Measurements from ENCODE around the gene CACNG4.
A peak's percentile ranks its signal among the peaks of the same experiment; 100 is the strongest.

The CACNG4 gene

DNA sequence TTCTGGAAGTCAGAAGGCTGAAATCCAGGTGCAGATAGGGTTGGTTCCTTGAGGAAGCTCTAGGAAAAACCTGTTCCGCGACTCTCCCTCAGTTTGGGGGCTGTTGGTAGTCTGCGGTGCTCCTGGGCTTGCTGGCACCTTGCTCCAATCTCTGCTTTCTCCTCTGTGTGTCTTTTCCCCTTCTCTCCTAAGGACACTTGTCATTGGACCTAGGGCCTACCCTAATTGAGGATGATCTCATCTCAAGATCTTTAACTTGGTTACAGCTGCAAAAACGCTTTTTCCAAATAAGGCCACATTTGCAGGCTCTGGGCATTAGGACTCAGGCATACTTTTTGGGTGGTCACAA is 12.9 kb upstream of the CACNG4 start:
- H3K4me3 ChIP-seq (ENCODE audit: low read depth, low read length), result no peak overlapping the region
- POLR2A ChIA-PET, result no interaction called here
- CTCF ChIA-PET, result no interaction called here
- no peak for DNase-seq (ENCODE audit: low read depth, low spot score)
- TF ChIP-seq, protein P1, sequence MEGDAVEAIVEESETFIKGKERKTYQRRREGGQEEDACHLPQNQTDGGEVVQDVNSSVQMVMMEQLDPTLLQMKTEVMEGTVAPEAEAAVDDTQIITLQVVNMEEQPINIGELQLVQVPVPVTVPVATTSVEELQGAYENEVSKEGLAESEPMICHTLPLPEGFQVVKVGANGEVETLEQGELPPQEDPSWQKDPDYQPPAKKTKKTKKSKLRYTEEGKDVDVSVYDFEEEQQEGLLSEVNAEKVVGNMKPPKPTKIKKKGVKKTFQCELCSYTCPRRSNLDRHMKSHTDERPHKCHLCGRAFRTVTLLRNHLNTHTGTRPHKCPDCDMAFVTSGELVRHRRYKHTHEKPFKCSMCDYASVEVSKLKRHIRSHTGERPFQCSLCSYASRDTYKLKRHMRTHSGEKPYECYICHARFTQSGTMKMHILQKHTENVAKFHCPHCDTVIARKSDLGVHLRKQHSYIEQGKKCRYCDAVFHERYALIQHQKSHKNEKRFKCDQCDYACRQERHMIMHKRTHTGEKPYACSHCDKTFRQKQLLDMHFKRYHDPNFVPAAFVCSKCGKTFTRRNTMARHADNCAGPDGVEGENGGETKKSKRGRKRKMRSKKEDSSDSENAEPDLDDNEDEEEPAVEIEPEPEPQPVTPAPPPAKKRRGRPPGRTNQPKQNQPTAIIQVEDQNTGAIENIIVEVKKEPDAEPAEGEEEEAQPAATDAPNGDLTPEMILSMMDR (IDR thresholded peaks at IDR 0.05; ENCODE audit: insufficient read depth, low read length, missing control alignments), result no peak

DNA sequence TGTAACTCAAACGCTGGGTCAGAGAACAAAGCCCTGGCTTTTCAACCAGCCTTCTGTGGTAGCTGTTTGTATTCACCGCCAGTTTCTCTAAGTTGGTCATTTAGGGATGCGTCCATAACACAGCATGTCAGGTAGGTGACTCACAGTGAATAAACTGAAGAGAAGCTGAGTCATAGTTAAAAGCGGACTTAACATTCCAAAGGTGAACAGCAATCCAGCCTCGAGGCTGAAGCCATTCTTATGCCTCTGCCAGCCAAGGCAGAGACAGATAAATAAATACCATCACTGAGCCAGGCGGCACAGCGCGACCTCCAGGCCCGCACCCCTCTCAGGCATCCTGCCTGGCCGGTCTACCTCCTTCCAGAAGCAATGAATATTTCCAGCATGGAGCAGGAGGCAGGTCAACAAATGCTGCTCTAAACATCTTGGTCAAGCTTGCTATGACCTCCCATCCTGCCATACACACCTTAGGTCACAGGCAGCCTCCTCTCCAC is 12.4 kb upstream of the CACNG4 start:
- CTCF ChIA-PET, result interaction anchor here (1.1 kb wide), 1 partner anchor 206 kb away, joined by 3 read pairs; no protein-coding TSS in a partner anchor
- TF ChIP-seq, protein P1 (IDR thresholded peaks at IDR 0.05; ENCODE audit: insufficient read depth, low read length, missing control alignments), result no peak

DNA sequence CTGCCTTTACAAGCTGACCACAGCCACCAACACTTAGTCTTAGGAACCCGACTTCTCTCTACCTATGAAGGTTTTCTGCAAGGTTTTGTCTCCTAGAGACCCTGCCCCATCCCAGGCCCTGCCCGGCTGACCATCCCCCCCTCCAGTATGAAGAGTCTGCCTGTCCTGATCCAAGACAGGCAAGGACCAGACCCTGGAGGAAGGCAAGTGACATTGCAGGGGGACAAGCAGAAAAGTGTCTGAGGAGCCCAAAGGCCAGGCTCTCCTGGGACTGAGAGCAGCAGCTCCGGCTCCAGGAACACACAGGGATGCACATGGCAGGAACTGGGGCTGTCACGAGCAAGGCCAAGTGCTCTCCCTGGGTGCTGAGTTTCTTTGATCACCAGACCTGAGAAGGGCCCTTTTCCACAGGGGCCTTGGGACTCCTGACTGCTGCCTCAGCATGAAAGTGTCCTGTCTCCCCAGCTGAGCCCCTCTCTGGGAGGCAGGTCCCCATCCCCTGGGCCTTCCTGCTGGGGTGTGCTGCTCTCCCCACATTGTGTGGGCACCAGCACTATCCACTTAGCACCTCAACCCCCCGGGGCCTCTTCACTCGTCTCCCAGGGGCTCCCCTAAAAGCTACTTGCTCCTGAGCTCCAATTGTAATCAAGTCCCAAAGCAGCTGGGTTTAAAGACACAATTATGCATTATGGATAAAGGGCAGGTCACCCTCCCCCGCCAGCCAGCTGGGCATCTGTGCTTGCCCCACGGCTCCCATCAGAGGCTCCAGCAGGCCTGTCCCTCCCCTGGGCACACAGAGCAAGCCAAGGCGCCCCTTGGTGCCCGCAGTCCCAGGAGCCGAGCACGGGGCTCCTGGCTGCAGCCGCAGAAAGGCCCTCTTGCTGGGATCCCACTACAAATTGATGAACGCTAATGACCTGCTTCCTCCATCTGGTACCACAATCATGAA is 11.6 kb upstream of the CACNG4 start:
- TF ChIP-seq, protein P1 (IDR thresholded peaks at IDR 0.05; ENCODE audit: insufficient read depth, low read length, missing control alignments), result no peak
- no peak overlapping the region for H3K4me3 ChIP-seq (ENCODE audit: low read depth, low read length)
- POLR2A ChIA-PET, result no interaction called here
- DNase-seq (ENCODE audit: low read depth, low spot score), result no peak
- CTCF ChIA-PET, result interaction anchor here (1.1 kb wide), 1 partner anchor 205 kb away, joined by 3 read pairs; no protein-coding TSS in a partner anchor

More for the DNA sequence above, 12.4 kb upstream of the CACNG4 start:
- peak; percentile 85 for DNase-seq (ENCODE audit: low read depth, low spot score)
- POLR2A ChIA-PET, result no interaction called here
- H3K4me3 ChIP-seq (ENCODE audit: low read depth, low read length), result no peak overlapping the region

DNA sequence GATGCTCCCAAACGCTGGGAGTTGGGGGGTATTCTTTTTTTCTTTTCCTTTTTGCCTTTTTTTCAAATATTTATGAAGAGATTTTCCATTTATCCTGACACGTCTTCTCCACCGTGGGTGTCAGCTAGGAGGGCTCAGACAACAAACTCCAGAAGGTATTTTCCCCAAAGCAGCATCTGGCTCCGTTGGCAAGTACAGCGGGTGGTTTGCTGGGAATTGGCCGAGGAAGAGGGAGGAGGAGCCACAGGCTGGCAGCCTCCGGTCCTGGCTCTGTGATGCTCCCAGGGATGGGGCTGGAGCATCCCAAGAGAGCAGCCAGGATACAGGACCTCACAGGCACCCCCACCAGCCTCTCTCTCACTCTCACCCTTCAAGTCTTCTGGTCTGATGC is 10.9 kb upstream of the CACNG4 start:
- POLR2A ChIA-PET, result no interaction called here
- TF ChIP-seq, protein P1 (IDR thresholded peaks at IDR 0.05; ENCODE audit: insufficient read depth, low read length, missing control alignments), result no peak
- H3K4me3 ChIP-seq (ENCODE audit: low read depth, low read length), result no peak overlapping the region
- DNase-seq (ENCODE audit: low read depth, low spot score), result no peak
- CTCF ChIA-PET, result no interaction called here

DNA sequence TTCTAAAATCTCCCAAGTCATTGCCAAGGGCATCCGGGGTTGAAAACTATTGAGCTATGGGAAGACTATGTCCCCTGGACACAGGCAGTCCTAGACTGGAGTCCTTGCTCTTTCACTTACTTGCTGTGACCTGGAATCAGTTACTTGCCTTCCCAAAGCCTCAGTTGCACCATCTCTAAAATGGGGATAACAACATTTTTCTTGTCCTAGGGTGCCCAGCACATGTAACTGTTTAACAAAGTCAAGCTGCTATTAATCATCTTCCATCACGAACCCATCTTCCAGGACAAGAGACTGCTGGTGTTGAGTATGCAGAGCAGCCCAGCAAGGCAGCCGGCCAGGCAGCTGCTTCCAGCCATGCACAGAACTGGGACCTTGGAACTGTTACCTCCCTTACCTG is 9.9 kb upstream of the CACNG4 start:
- DNase-seq (ENCODE audit: low read depth, low spot score), result no peak
- CTCF ChIA-PET, result no interaction called here
- TF ChIP-seq, protein P1 (IDR thresholded peaks at IDR 0.05; ENCODE audit: insufficient read depth, low read length, missing control alignments), result no peak
- no peak overlapping the region for H3K4me3 ChIP-seq (ENCODE audit: low read depth, low read length)
- POLR2A ChIA-PET, result no interaction called here

DNA sequence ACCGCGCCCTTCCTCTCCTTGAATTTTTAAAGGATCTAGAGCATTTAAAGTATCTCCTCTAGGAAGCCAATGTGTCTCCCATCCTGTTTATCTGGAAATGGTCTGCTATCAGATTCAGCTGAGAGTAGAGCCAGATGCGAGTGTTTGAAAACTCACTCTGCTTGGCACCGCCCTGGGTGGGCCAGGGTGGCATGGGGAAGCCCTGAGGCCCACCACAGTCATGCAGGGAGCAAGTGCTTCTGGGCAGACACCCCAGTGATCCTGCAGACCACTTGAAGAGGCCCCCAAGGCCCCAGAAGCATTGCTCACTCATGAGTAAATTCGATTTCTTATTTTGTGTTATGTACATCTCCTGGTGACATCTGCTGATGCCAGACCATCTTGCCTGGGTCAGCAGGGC is 8.7 kb upstream of the CACNG4 start:
- ChIA-PET CTCF (no interaction called here), POLR2A (no interaction called here)
- no peak overlapping the region for H3K4me3 ChIP-seq (ENCODE audit: low read depth, low read length)
- DNase-seq (ENCODE audit: low read depth, low spot score), result no peak
- TF ChIP-seq, protein P1 (IDR thresholded peaks at IDR 0.05; ENCODE audit: insufficient read depth, low read length, missing control alignments), result no peak
